ENCODE results near the gene COL6A2. TPM values are rescaled to one million over a fixed set of nuclear protein-coding genes. Genes with fewer than 3 reads are reported as not detected.
"Not testable (repeated sequence)": the region's sequence is repeated elsewhere in the genome, so short reads cannot be mapped to it uniquely, and the experiment has no call there.

The COL6A2 gene
- total RNA-seq, 8 experiments from 2014 or later: 2.6 to 153 (median 5.0) TPM

GRCh38 chr21:46136739-46137349 is 38.9 kb downstream of the COL6A2 start:
- WGBS, 10 experiments: 63 to 92% (median 76%) methylated on average over 2 to 9 of the region's 22 CpGs; no CpG with 5 or more reads in 4 of the 10 experiments
- Histone ChIP-seq H3K4me3 (no peak overlapping the region), H3K4me1 (replicated peaks in 1 of 2) (peaks cover 4 to 14% of the 10 kb centered on the region in 2 donors), H3K27ac (peak overlapping the region in 1 of 2 donors; percentile 27)
- in situ Hi-C loops (cut with MboI; ENCODE audit: low pct_unique_long_range_greater_than_20kb in 2 of 9, low sequenced_read_pairs in 9 of 9, unreplicated experiment in 9 of 9): no loop called here
- ATAC-seq (replicated peaks in 6 of 8): peak in 1 of 8 experiments; percentile 2

DNA sequence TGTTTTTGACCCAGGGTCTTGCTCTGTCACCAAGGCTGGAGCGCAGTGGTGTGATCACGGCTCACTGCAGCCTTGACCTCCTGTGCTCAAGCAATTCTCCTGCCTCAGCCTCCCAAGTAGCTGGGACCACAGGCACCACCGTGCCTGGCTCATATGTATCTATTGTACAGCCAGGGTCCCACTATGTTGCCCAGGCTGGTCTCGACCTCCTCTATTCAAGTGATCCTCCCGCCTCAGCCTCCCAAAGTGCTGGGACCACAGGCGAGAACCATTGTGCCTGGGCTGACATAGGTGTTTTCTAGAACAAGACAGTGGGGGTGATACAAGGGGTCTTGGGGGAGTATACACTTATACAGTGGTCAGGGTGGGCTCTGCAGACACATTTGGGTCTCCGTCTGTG is 40.0 kb downstream of the COL6A2 start:
- 42 to 100% (median 73%) methylated on average over 2 to 4 of the region's 7 CpGs; no CpG with 5 or more reads in 4 of the 10 experiments for WGBS, 10 experiments
- ATAC-seq (replicated peaks in 6 of 8): no peak
- H3K4me3 ChIP-seq: no peak overlapping the region
- no peak overlapping the region for H3K27ac ChIP-seq
- peaks cover 4 to 14% of the 10 kb centered on the region in 2 donors for H3K4me1 ChIP-seq (replicated peaks in 1 of 2)
- in situ Hi-C loops (cut with MboI; ENCODE audit: low pct_unique_long_range_greater_than_20kb in 2 of 9, low sequenced_read_pairs in 9 of 9, unreplicated experiment in 9 of 9): no loop called here

- Histone ChIP-seq H3K27ac (no peak overlapping the region), H3K4me1 (replicated peaks in 1 of 2) (peaks cover 4 to 14% of the 10 kb centered on the region in 2 donors), H3K4me3 (no peak overlapping the region)
- WGBS, 10 experiments: 80 to 90% methylated on average over 2 of the region's 28 CpGs; no CpG with 5 or more reads in 8 of the 10 experiments
- ATAC-seq (replicated peaks in 6 of 8): no peak
- in situ Hi-C loops (cut with MboI; ENCODE audit: low pct_unique_long_range_greater_than_20kb in 2 of 9, low sequenced_read_pairs in 9 of 9, unreplicated experiment in 9 of 9): no loop called here
Observed at GRCh38 chr21:46138383-46138970, 40.6 kb downstream of the COL6A2 start.

DNA sequence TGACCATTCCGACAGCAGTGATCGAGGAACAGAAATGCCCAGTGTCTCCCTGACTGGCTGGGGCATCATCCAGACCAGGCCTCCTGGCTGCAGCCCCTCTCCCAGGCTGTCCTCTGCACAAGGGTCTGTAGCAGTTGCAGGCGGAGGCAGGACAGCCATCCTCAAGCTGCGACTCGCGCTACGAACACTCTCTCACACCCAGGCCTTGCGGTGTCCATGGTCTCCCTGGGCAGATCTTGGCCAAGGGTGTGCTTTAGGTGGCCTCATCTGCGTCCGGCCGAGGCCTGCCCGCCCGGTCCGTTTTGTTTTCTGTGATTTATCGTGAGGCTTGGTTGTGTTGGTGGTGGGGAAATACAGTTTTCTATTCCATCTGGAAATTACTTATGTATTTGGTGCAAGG is 41.8 kb downstream of the COL6A2 start:
- 82 to 100% (median 88%) methylated on average over 2 to 11 of the region's 15 CpGs; no CpG with 5 or more reads in 6 of the 10 experiments for WGBS, 10 experiments
- in situ Hi-C loops (cut with MboI; ENCODE audit: low pct_unique_long_range_greater_than_20kb in 2 of 9, low sequenced_read_pairs in 9 of 9, unreplicated experiment in 9 of 9): no loop called here
- no peak overlapping the region for H3K27ac ChIP-seq
- no peak for ATAC-seq (replicated peaks in 6 of 8)
- H3K4me3 ChIP-seq: no peak overlapping the region
- H3K4me1 ChIP-seq (replicated peaks in 1 of 2): peaks cover 8 to 16% of the 10 kb centered on the region in 2 donors

DNA sequence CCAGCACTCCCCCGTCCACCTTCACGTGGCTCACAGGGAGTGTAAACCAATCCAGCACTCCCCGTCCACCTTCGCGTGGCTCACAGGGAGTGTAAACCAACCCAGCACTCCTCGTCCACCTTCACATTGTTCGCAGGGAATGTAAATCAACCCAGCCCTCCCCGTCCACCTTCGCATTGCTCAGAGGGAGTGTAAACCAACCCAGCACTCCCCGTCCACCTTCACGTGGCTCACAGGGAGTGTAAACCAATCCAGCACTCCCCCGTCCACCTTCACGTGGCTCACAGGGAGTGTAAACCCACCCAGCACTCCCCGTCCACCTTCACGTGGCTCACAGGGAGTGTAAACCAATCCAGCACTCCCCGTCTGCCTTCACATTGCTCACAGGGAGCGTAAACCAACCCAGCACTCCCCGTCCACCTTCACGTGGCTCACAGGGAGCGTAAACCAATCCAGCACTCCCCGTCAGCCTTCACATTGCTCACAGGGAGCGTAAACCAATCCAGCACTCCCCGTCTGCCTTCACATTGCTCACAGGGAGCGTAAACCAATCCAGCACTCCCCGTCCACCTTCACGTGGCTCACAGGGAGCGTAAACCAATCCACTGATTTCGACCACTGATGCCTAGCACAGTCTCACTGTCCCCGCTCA is 42.6 kb downstream of the COL6A2 start:
- in situ Hi-C loops (cut with MboI; ENCODE audit: low pct_unique_long_range_greater_than_20kb in 2 of 9, low sequenced_read_pairs in 9 of 9, unreplicated experiment in 9 of 9): not testable (repeated sequence)
- WGBS, 10 experiments: 51 to 86% (median 72%) methylated on average over 2 to 18 of the region's 29 CpGs; no CpG with 5 or more reads in 3 of the 10 experiments

GRCh38 chr21:46141767-46142581 is 44.1 kb downstream of the COL6A2 start:
- in situ Hi-C loops (cut with MboI; ENCODE audit: low pct_unique_long_range_greater_than_20kb in 2 of 9, low sequenced_read_pairs in 9 of 9, unreplicated experiment in 9 of 9): no loop called here
- H3K27ac ChIP-seq: no peak overlapping the region
- ATAC-seq (replicated peaks in 6 of 8): no peak
- H3K4me1 ChIP-seq (replicated peaks in 1 of 2): peaks cover 3 to 9% of the 10 kb centered on the region in 2 donors
- WGBS, 10 experiments: 88 to 100% (median 98%) methylated on average over 1 to 15 of the region's 45 CpGs; no CpG with 5 or more reads in 1 of the 10 experiments
- peak overlapping the region in 1 of 5 donors; percentile 3 for H3K4me3 ChIP-seq

More for the DNA sequence above, 42.6 kb downstream of the COL6A2 start:
- not testable (repeated sequence) for H3K27ac ChIP-seq; ATAC-seq (replicated peaks in 6 of 8); H3K4me3 ChIP-seq
- H3K4me1 ChIP-seq (replicated peaks in 1 of 2): peaks cover 8 to 16% of the 10 kb centered on the region in 2 donors

DNA sequence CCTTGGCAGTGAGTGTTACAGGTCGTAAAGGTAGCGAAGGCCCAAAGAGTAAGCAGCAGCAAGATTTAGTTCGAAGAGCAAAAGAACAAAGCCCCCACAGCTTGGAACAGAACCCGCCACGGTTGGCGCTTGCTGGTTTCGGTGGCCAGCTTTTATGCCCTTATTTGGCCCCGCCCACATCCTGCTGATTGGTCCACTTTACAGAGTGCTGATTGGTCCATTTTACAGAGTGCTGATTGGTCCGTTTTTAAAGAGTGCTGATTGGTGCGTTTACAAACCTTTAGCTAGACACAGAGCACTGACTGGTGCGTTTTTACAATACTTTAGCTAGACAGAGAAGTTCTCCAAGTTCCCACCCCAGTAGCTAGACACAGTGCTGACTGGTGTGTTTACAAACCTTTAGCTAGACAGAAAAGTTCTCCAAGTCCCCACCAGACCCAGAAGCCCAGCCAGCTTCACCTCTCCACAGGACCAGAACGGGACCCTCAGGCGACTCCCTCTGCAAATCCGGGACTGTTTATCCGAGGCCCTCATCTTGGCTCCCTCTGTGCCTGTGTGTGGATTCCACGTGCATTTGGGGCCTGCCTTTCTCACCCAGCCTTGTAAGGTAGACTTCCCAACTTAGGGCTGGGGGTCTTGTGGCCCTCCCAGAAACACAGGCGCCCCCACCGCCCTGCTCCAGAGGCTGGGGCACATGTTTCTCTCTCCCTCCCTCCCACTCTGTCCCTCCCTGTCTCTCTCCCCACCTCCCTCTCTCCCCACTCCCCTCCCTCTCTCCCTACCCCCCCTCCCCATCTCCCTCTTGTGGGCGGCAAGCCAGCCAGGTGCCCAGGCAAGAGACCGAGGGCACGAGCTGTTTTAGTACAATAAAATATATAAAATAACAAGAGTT is 44.9 kb downstream of the COL6A2 start:
- peaks cover 2 to 3% of the 10 kb centered on the region in 2 donors for H3K4me1 ChIP-seq (replicated peaks in 1 of 2)
- 80 to 100% (median 85%) methylated on average over 1 to 11 of the region's 21 CpGs; no CpG with 5 or more reads in 4 of the 10 experiments for WGBS, 10 experiments
- in situ Hi-C loops (cut with MboI; ENCODE audit: low pct_unique_long_range_greater_than_20kb in 2 of 9, low sequenced_read_pairs in 9 of 9, unreplicated experiment in 9 of 9): no loop called here
- ATAC-seq (replicated peaks in 6 of 8): no peak
- H3K27ac ChIP-seq: peak overlapping the region in 1 of 2 donors; percentile 52
- H3K4me3 ChIP-seq: no peak overlapping the region

DNA sequence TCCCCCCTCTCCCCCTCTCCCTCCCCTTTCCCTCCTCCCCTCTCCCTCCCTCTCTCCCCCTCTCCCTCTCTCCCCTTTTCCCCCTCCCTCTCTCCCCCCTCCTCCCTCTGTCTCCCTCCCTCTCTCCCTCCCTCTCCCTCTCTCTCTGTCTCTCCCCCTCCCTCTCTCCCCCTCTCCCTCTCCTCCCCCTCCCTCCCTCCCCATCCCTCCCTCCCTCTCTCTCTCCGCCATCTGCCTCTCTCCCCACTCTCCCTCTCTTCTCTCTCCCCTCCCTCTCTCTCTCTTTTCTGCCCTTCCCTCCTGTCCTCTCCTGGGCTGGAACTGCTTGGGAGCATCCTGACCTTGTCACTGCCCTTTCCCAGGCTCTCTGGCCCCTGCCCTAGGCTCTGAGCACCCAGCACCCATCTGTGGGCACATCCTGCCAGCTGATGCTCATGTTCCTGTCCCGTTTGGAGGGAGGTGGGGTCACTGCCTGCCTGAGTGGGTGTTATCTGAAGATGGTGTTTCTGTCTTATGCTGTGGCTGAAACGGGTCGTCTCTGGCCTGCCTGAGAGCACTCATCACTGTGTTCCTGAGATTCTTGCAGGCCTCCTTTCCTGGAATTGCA is 46.7 kb downstream of the COL6A2 start:
- WGBS, 10 experiments: 0% methylated on average over 1 of the region's 4 CpGs; no CpG with 5 or more reads in 9 of the 10 experiments
- peak overlapping the region in 1 of 2 donors; percentile 92 for H3K27ac ChIP-seq
- peaks cover 2 to 3% of the 10 kb centered on the region in 2 donors for H3K4me1 ChIP-seq (replicated peaks in 1 of 2)
- in situ Hi-C loops (cut with MboI; ENCODE audit: low pct_unique_long_range_greater_than_20kb in 2 of 9, low sequenced_read_pairs in 9 of 9, unreplicated experiment in 9 of 9): no loop called here
- H3K4me3 ChIP-seq: no peak overlapping the region
- ATAC-seq (replicated peaks in 6 of 8): no peak

GRCh38 chr21:46145159-46145839 is 47.4 kb downstream of the COL6A2 start:
- in situ Hi-C loops (cut with MboI; ENCODE audit: low pct_unique_long_range_greater_than_20kb in 2 of 9, low sequenced_read_pairs in 9 of 9, unreplicated experiment in 9 of 9): no loop called here
- peaks cover 2 to 3% of the 10 kb centered on the region in 2 donors for H3K4me1 ChIP-seq (replicated peaks in 1 of 2)
- peak overlapping the region in 1 of 2 donors; percentile 60 for H3K27ac ChIP-seq
- no peak overlapping the region for H3K4me3 ChIP-seq
- no CpG with 5 or more reads among the region's 51 CpGs for WGBS, 10 experiments
- ATAC-seq (replicated peaks in 6 of 8): no peak

GRCh38 chr21:46145840-46146691 is 48.2 kb downstream of the COL6A2 start:
- in situ Hi-C loops (cut with MboI; ENCODE audit: low pct_unique_long_range_greater_than_20kb in 2 of 9, low sequenced_read_pairs in 9 of 9, unreplicated experiment in 9 of 9): no loop called here
- peaks cover 4 to 6% of the 10 kb centered on the region in 2 donors for H3K4me1 ChIP-seq (replicated peaks in 1 of 2)
- H3K27ac ChIP-seq: no peak overlapping the region
- WGBS, 10 experiments: 73 to 93% methylated on average over 3 to 12 of the region's 60 CpGs; no CpG with 5 or more reads in 8 of the 10 experiments
- H3K4me3 ChIP-seq: no peak overlapping the region
- no peak for ATAC-seq (replicated peaks in 6 of 8)

- ATAC-seq (replicated peaks in 6 of 8): no peak
- in situ Hi-C loops (cut with MboI; ENCODE audit: low pct_unique_long_range_greater_than_20kb in 2 of 9, low sequenced_read_pairs in 9 of 9, unreplicated experiment in 9 of 9): no loop called here
- WGBS, 10 experiments: 26 to 80% (median 67%) methylated on average over 4 to 12 of the region's 14 CpGs; no CpG with 5 or more reads in 5 of the 10 experiments
- H3K27ac ChIP-seq: no peak overlapping the region
- no peak overlapping the region for H3K4me3 ChIP-seq
- H3K4me1 ChIP-seq (replicated peaks in 1 of 2): peaks cover 9 to 11% of the 10 kb centered on the region in 2 donors
Observed at GRCh38 chr21:46146856-46147255, 48.9 kb downstream of the COL6A2 start.
